Body of pancreas (tissue), 4 donors: Measurements from ENCODE around the gene CAMK2D. TPM values are rescaled to one million over a fixed set of nuclear protein-coding genes. Genes with fewer than 3 reads are reported as not detected.
"Not testable (repeated sequence)": the region's sequence is repeated elsewhere in the genome, so short reads cannot be mapped to it uniquely, and the experiment has no call there.

Source experiments
- ATAC-seq: fragments of 150-250 bp; one replicate; pipeline ENCODE4 v1.9.1; 2016
- DNase-seq, 4 donors: peaks; one replicate each; pipeline ENCODE4 v3.0.0-alpha.2; 2019
- H3K27ac ChIP-seq, 4 donors: fragments of 200-600 bp; sonication (generic); 1 replicate in 3 of 4; 2 replicates in 1 of 4; pipeline versions ENCODE4 v1.5.1 to v1.6.1; 2016 to 2019; ENCODE audit warnings: mild to moderate bottlenecking in 1 of 4, mixed read lengths in 1 of 4, moderate library complexity in 1 of 4
- H3K27me3 ChIP-seq, 2 donors: fragments of 200-600 bp; sonication (generic); one replicate each; pipeline ENCODE4 v1.6.0; 2016; ENCODE audit warnings: mild to moderate bottlenecking in 1 of 2
- H3K36me3 ChIP-seq, 2 donors: fragments of 200-600 bp; sonication (generic); replicated peaks in 1 of 2; 2 replicates each; pipeline ENCODE4 v1.5.1; 2016; ENCODE audit warnings: low read depth in 2 of 2; ENCODE audit not compliant: insufficient read depth in 1 of 2
- H3K4me1 ChIP-seq: fragments of 200-600 bp; sonication (generic); one replicate; pipeline ENCODE4 v1.6.0; 2016
- H3K4me3 ChIP-seq, 2 donors: fragments of 200-600 bp; sonication (generic); 1 replicate in 1 of 2; 2 replicates in 1 of 2; pipeline ENCODE4 v1.5.1; 2016 to 2019
- H3K9me3 ChIP-seq, 3 donors: fragments of 200-600 bp; sonication (generic); 1 replicate in 2 of 3; 2 replicates in 1 of 3; pipeline ENCODE4 v1.5.1; 2016
- CTCF ChIP-seq, 7 experiments: fragments of 450-650 bp in 4 of 7; fragments of 200-600 bp in 3 of 7; sonication (generic) in 3 of 7; IDR thresholded peaks; one replicate each; pipeline ENCODE4 v1.5.1; 2016 to 2019; ENCODE audit warnings: antibody characterized with exemption in 7 of 7
- POLR2A ChIP-seq, 3 donors: fragments of 450-650 bp; IDR thresholded peaks; one replicate each; pipeline ENCODE4 v1.6.1; 2016; ENCODE audit warnings: antibody characterized with exemption in 3 of 3, mild to moderate bottlenecking in 2 of 3
- WGBS, 2 donors: methylation state at CpG; one replicate each; pipeline ENCODE4 v1.1.5; 2017; 5-methylcytosine and 5-hydroxymethylcytosine counted together
- intact Hi-C: fragments of 100-400 bp; cut with DNase I; formaldehyde crosslinking; loops from one replicate; pipeline ENCODE4 v1.15.1; 2023
- total RNA-seq, 2 donors: library from RNA; depleted of rRNA; stranded (reverse); fragments of >200 nt; gene quantifications; one replicate each; pipeline ENCODE4 v1.1.0, GENCODE V29; 2016

CAMK2D gene
- total RNA-seq, 2 donors from 2014 or later, result 25.7 to 29.3 TPM

DNA sequence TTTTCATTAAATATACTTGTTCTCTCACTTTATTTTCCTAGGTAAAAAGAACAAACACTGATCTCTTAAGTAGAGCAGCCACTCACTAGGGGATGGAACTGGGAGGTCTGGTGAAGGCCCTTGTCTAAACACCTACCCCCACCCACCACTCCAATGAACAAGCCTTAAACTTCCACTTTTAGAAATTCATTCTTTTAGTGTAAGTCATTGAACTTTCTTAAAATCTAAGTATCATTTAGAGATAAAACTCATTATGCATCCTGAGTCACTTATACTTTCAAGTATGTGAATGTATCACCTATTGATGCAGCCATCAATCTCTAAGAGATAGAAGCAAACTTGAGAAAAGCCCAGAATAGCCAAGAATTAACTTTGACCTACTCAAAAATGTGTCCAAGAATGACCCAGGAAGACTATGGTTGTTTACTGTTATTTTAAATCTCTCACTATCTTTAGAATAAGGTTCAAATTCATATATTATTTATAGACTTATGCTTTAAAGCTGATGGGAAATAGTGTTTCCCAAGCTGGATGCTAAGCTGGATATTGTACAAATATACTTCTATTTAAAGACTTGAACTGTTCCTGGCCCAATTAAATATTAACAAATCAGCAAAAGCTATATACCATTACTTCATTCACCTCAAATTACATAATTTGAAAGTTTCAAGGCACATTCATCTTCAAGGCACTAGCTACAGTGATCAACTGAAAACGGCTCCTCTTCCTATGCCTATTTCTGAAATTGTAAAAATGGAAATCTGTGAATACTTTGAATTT is 49.5 kb downstream of the CAMK2D start:
- no peak for TF ChIP-seq POLR2A (IDR thresholded peaks at IDR 0.05)
- TF ChIP-seq CTCF (IDR thresholded peaks at IDR 0.05), result no peak
- H3K27me3 ChIP-seq, result no peaks in the 10 kb centered on the region
- 68 to 74% methylated on average over 1 of the region's 1 CpG for WGBS, 2 donors
- DNase-seq, result no peak
- H3K36me3 ChIP-seq, result no peaks in the 10 kb centered on the region
- no peak overlapping the region for H3K27ac ChIP-seq
- peaks cover 4% of the 10 kb centered on the region for H3K4me1 ChIP-seq
- H3K9me3 ChIP-seq, result no peaks in the 10 kb centered on the region
- intact Hi-C loops, result no loop called here
- no peak for ATAC-seq
- H3K4me3 ChIP-seq, result no peak overlapping the region

DNA sequence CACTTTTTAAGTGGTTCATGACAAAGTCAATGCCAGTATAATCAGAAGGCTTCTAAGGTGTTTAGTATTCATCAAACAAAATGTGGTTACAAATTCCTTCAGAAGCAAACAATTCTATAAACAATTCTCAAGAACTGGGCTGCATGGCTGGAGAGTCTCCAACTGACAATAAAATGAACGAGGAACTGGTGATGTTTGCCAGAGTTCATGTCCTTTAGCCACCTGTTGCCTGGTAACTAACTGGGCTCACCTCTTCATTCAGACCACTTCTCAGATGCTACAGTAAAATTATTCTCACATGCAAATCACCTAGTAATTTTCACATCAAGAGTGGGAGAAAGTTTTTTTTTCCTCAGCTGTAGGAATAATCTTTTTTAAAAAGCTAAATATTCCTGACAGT is 53.3 kb downstream of the CAMK2D start:
- ATAC-seq (no peak), DNase-seq (no peak)
- intact Hi-C loops, result no loop called here
- 4 to 6% methylated on average over 1 of the region's 1 CpG for WGBS, 2 donors
- Histone ChIP-seq H3K4me1 (peaks cover 4% of the 10 kb centered on the region), H3K27me3 (no peaks in the 10 kb centered on the region), H3K27ac (no peak overlapping the region), H3K4me3 (no peak overlapping the region), H3K9me3 (no peaks in the 10 kb centered on the region), H3K36me3 (no peaks in the 10 kb centered on the region)
- TF ChIP-seq CTCF (IDR thresholded peaks at IDR 0.05) (no peak), POLR2A (IDR thresholded peaks at IDR 0.05) (no peak)

DNA sequence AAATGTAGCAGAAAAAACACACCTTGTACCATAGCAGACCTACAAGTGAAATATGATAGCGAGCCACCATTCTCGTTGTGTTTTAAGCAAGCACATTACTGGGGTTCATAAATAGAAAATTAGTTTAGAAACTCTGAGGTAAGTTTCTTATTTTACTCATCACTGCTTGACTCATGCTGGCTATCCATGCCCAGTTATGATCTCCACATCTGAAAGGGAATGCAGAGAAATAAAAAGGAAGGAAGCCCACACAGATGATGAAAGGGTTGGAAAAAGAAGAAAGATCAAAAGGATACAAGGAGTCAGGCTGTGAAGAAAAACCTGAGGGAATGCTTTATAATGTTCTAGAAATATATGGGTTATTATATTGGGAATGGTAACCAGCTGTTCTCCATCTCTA is 54.5 kb downstream of the CAMK2D start:
- Histone ChIP-seq H3K27ac (no peak overlapping the region), H3K27me3 (no peaks in the 10 kb centered on the region), H3K4me1 (peaks cover 4% of the 10 kb centered on the region), H3K36me3 (no peaks in the 10 kb centered on the region), H3K9me3 (no peaks in the 10 kb centered on the region), H3K4me3 (no peak overlapping the region)
- WGBS, 2 donors, result 75 to 84% methylated on average over 2 of the region's 2 CpGs
- ATAC-seq (no peak), DNase-seq (no peak)
- intact Hi-C loops, result no loop called here
- TF ChIP-seq CTCF (IDR thresholded peaks at IDR 0.05) (no peak), POLR2A (IDR thresholded peaks at IDR 0.05) (no peak)

GRCh38 chr4:113705097-113705496 is 56.4 kb downstream of the CAMK2D start:
- DNase-seq, H3K27ac ChIP-seq, intact Hi-C loops, H3K9me3 ChIP-seq, ATAC-seq, H3K4me1 ChIP-seq, H3K36me3 ChIP-seq, H3K4me3 ChIP-seq, H3K27me3 ChIP-seq: not testable (repeated sequence)
- WGBS, 2 donors, result 95 to 97% methylated on average over 6 of the region's 6 CpGs

DNA sequence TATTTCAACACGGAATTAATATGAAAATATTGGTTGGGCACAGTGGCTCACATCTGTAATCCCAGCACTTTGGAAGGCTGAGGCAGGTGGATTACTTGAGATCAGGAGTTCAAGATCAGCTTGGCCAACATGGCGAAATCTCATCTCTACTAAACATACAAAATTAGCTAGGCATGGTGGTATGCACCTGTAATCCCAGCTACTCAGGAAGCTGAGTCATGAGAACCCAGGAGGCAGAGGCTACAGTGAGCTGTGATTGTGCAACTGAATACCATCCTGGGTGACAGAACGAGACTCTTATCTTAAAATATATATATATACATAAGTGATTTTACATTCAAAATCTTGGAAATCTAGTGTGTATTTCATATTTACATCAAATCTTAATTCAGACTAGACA is 58.9 kb downstream of the CAMK2D start:
- H3K4me3 ChIP-seq, H3K27me3 ChIP-seq, intact Hi-C loops, H3K4me1 ChIP-seq, ATAC-seq, H3K9me3 ChIP-seq, H3K36me3 ChIP-seq, H3K27ac ChIP-seq, DNase-seq: not testable (repeated sequence)
- WGBS, 2 donors, result 82 to 87% methylated on average over 3 of the region's 3 CpGs

- no peak overlapping the region for H3K4me3 ChIP-seq
- no peak for ATAC-seq
- no peaks in the 10 kb centered on the region for H3K9me3 ChIP-seq
- 17 to 24% methylated on average over 1 of the region's 1 CpG for whole genome bisulfite sequencing, 2 donors
- intact Hi-C loops, result no loop called here
- H3K36me3 ChIP-seq, result no peaks in the 10 kb centered on the region
- no peaks in the 10 kb centered on the region for H3K27me3 ChIP-seq
- no peak overlapping the region for H3K27ac ChIP-seq
- no peak for DNase-seq
- TF ChIP-seq POLR2A (IDR thresholded peaks at IDR 0.05) (no peak), CTCF (IDR thresholded peaks at IDR 0.05) (no peak)
- no peaks in the 10 kb centered on the region for H3K4me1 ChIP-seq
These were observed 60.4 kb downstream of the CAMK2D start for GRCh38 chr4:113701169-113701568.
